Measurements from ENCODE around the gene RSAD2.

- TF ChIP-seq CTCF (IDR thresholded peaks at IDR 0.05; ENCODE audit: extremely low read depth in 1 of 2, insufficient read depth in 1 of 2, low read depth in 1 of 2, low read length in 2 of 2) (no peak), POLR2AphosphoS5 (IDR thresholded peaks at IDR 0.05; ENCODE audit: insufficient read depth, low read depth, low read length) (no peak), MYC (IDR thresholded peaks at IDR 0.05; ENCODE audit: low read depth, low read length) (no peak), POLR2A (IDR thresholded peaks at IDR 0.05; ENCODE audit: low read depth, low read length) (no peak), EZH2 (IDR thresholded peaks at IDR 0.05; ENCODE audit: borderline replicate concordance, low read depth, low read length, severe bottlenecking) (no peak), FOS (IDR thresholded peaks at IDR 0.05; ENCODE audit: borderline replicate concordance, insufficient read depth, low read length) (no peak), JUN (IDR thresholded peaks at IDR 0.05; ENCODE audit: borderline replicate concordance, insufficient read depth, insufficient read length, low read depth) (no peak), GATA2 (IDR thresholded peaks at IDR 0.05; ENCODE audit: insufficient read depth, insufficient read length, low read depth, low read length) (no peak)
- TF ChIP-seq, protein P1, sequence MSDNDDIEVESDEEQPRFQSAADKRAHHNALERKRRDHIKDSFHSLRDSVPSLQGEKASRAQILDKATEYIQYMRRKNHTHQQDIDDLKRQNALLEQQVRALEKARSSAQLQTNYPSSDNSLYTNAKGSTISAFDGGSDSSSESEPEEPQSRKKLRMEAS (IDR thresholded peaks at IDR 0.05; ENCODE audit: insufficient read depth, insufficient read length) = no peak
Observed at GRCh38 chr2:6854416-6854815, 23.2 kb upstream of the RSAD2 start.
